Activated T-helper 17 cell treated with anti-CD3 and anti-CD28 coated beads, Interleukin-2, amount 50 U/mL, for 72 hours (primary cell): Measurements from ENCODE around the gene DHRS7C. TPM values are rescaled to one million over a fixed set of nuclear protein-coding genes. Genes with fewer than 3 reads are reported as not detected.

Experiments used
- ATAC-seq: fragments of 150-1000 bp; cut with Tn5 transposase; replicated peaks from 2 replicates; pipeline ENCODE4 v1.10.0; 2021; ENCODE audit warnings: mild to moderate bottlenecking, moderate library complexity
- H3K27ac Mint-ChIP-seq: one replicate; pipeline ENCODE4 v1.8.0; 2022; ENCODE audit warnings: mixed read lengths
- H3K27me3 Mint-ChIP-seq: one replicate; pipeline ENCODE4 v1.8.0; 2022; ENCODE audit warnings: mixed read lengths
- H3K36me3 Mint-ChIP-seq: one replicate; pipeline ENCODE4 v1.8.0; 2022; ENCODE audit warnings: low read depth, mild to moderate bottlenecking, mixed read lengths
- H3K4me1 Mint-ChIP-seq: one replicate; pipeline ENCODE4 v1.8.0; 2022; ENCODE audit warnings: mixed read lengths
- H3K4me3 Mint-ChIP-seq: one replicate; pipeline ENCODE4 v1.8.0; 2022; ENCODE audit warnings: mild to moderate bottlenecking, mixed read lengths
- H3K9me3 Mint-ChIP-seq: one replicate; pipeline ENCODE4 v1.8.0; 2022; ENCODE audit warnings: mixed read lengths
- total RNA-seq, 2 donors: library from RNA; stranded (reverse); gene quantifications; one replicate each; pipeline ENCODE4 v1.2.3, GENCODE V29; 2022

The DHRS7C gene
- not detected for total RNA-seq

DNA sequence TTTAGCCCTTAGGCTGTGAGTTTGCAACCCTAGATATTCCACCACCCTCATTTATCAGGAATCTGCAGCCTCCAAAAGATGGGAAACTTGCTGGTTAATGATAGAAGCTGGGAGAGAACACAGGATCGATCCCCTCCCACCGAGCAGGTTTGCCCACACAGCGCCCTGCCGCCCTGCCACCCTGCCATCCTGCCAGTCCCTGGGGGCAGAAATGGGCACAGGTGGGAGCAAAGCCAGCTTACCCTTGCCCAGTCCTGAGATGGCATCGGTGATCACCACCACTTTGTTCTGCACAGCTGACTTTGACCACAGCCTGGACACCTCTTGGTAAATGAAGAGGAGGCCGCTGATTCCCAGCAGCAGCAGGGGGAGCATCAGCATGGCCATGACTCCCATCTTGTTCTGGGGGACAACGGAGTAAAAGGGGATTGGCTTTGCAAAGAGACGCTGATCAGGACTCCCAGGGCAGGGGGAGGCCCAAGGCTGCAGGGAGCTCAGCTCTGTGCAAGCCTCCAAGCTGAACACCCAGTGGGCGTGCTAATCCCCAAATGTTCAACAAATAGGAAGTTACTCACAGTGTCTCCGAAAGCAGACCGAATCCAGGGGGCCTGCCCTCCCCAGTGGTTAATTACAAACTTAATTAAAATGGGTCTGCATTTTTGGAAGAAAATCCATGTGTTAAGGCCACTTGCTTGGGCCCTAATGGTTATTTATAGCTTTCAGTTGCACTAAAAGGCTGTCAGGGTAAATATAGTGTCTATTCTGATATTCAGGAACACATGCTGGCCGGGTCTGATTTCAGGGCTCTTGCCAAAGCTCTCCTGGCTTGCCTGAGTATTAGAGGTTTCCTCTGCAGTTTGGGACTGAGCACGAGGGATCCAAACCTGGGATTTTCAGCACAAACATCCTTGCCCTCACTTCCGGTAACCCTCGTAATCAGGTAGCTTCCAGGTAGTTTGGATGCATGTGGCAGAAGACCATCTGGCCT is at the start of gene DHRS7C:
DHRS7C (minus strand) TSS at position 704 of the 988 bp plus-strand sequence; CDS start at position 396, 308 bp downstream.
- H3K9me3 Mint-ChIP-seq: no peaks in the 10 kb centered on the region
- H3K4me1 Mint-ChIP-seq: no peaks in the 10 kb centered on the region
- no peaks in the 10 kb centered on the region for H3K36me3 Mint-ChIP-seq
- ATAC-seq: no peak
- no peak within 1 kb of the TSS for H3K27ac Mint-ChIP-seq
- H3K27me3 Mint-ChIP-seq: peaks cover 8% of the 10 kb centered on the region
- H3K4me3 Mint-ChIP-seq: no peak within 1 kb of the TSS

GRCh38 chr17:9839433-9839832 is 48.0 kb upstream of the DHRS7C start:
- H3K27ac Mint-ChIP-seq: no peak overlapping the region
- H3K4me1 Mint-ChIP-seq: no peaks in the 10 kb centered on the region
- H3K27me3 Mint-ChIP-seq: peaks cover 28% of the 10 kb centered on the region
- H3K4me3 Mint-ChIP-seq: no peak overlapping the region
- H3K36me3 Mint-ChIP-seq: no peaks in the 10 kb centered on the region
- H3K9me3 Mint-ChIP-seq: no peaks in the 10 kb centered on the region
- no peak for ATAC-seq

DNA sequence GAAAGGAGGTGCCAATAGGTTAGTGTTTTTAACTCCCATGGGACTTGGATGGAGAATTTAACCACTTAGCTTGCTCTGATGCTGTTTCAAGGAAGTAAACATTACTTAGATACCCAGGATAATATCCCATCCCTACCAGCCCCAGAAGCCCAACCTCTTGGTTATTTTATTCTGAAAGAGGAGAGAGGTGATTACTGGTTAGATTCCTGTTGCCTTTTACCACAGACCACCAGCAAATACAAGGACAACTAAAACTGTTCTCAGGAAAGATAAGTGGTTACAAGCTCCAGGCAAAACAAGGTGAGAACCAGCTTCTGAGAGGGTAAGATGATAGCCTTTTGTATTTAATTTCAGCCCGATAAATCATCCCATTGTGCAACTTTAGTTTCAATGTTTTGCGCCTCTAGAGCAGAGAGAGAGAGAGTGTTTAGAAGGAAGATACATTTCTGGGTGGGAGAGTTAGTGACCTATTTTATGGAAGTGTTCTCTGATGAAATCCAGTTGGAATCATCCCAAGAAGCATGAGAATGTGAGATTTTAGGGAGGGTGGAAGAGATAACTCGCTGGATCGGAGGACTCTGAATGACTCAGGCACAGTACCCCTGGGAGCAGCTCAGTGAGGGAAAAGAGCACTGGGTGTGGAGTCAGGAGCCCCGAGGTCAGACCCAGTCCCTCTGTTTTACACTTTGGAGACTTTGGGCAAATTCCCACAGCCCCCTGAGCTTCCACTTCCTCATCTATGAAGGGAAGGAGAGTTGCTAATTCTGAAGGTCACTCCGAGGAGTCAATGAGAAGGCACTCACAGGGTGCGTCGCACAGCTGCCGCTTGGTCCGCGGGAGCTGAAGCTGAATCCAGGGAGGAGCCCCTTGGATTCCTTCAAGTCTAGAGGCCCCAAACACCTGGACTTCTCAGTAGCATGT is 46.4 kb upstream of the DHRS7C start:
- H3K27ac Mint-ChIP-seq: no peak overlapping the region
- peaks cover 19% of the 10 kb centered on the region for H3K27me3 Mint-ChIP-seq
- no peak for ATAC-seq
- no peaks in the 10 kb centered on the region for H3K4me1 Mint-ChIP-seq
- H3K9me3 Mint-ChIP-seq: no peaks in the 10 kb centered on the region
- no peaks in the 10 kb centered on the region for H3K36me3 Mint-ChIP-seq
- no peak overlapping the region for H3K4me3 Mint-ChIP-seq

- H3K27me3 Mint-ChIP-seq: peaks cover 13% of the 10 kb centered on the region
These were observed 42.5 kb upstream of the DHRS7C start for GRCh38 chr17:9833922-9834321.

GRCh38 chr17:9830711-9831110 is 39.3 kb upstream of the DHRS7C start:
- Mint-ChIP-seq H3K27me3 (peaks cover 9% of the 10 kb centered on the region), H3K36me3 (no peaks in the 10 kb centered on the region), H3K4me1 (no peaks in the 10 kb centered on the region), H3K9me3 (no peaks in the 10 kb centered on the region), H3K27ac (no peak overlapping the region), H3K4me3 (no peak overlapping the region)
- no peak for ATAC-seq

More at GRCh38 chr17:9833922-9834321, 42.5 kb upstream of the DHRS7C start:
- H3K4me1 Mint-ChIP-seq: no peaks in the 10 kb centered on the region
- no peaks in the 10 kb centered on the region for H3K9me3 Mint-ChIP-seq
- H3K4me3 Mint-ChIP-seq: no peak overlapping the region
- ATAC-seq: no peak
- no peak overlapping the region for H3K27ac Mint-ChIP-seq
- no peaks in the 10 kb centered on the region for H3K36me3 Mint-ChIP-seq

- no peak for ATAC-seq
- Mint-ChIP-seq H3K36me3 (no peaks in the 10 kb centered on the region), H3K4me3 (no peak overlapping the region), H3K27ac (no peak overlapping the region), H3K9me3 (no peaks in the 10 kb centered on the region), H3K27me3 (peaks cover 6% of the 10 kb centered on the region), H3K4me1 (no peaks in the 10 kb centered on the region)
These were observed 38.0 kb upstream of the DHRS7C start for GRCh38 chr17:9829343-9829742.

DNA sequence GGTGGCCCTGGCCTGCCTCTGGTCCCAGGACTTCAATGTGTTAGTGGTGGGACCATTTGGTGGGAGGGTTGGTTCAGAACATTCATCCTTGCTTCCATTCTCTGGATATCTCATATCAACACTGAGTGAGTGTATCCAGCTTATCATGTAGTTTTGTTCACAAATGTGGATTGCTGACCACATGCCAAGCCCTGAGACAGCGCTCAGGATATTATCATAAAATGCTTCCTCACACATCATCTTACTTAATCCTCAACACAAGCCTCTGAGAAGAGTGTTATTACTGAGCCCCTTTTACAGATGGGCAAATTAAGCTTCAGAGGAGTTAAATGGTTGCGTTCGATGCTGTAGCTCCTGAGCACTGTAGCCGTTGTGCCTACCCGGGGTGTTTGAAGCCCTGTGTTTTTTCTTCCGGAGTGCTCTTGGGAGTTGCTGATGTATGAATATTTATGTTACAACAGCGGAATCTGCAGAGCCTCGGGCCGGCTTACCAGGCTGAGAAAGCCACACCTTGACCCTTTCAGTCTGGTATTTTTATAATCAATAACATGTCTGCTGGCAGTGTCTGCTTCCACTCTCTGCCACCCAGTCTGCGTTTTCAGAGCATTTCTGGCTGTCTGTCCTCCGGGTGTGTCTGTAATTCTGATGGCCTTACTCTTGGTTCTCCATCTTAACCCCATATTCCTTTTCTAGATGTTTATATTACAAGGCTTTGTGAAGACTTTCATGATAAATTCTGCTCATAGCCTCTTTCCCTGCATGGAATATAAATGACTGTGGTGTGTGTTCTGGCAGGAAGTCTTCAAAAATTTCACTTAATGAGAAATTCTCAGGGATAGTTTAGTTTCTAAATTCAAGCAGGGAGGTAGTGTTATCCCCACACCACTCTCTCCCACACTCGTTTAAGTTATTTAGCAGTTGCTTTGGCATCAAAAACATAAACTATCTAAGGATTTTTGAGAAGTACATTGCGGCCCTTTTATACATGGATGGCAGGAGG is 37.2 kb upstream of the DHRS7C start:
- no peak for ATAC-seq
- no peak overlapping the region for H3K27ac Mint-ChIP-seq
- no peaks in the 10 kb centered on the region for H3K4me1 Mint-ChIP-seq
- H3K4me3 Mint-ChIP-seq: no peak overlapping the region
- no peaks in the 10 kb centered on the region for H3K36me3 Mint-ChIP-seq
- no peaks in the 10 kb centered on the region for H3K9me3 Mint-ChIP-seq
- H3K27me3 Mint-ChIP-seq: peaks cover 6% of the 10 kb centered on the region

DNA sequence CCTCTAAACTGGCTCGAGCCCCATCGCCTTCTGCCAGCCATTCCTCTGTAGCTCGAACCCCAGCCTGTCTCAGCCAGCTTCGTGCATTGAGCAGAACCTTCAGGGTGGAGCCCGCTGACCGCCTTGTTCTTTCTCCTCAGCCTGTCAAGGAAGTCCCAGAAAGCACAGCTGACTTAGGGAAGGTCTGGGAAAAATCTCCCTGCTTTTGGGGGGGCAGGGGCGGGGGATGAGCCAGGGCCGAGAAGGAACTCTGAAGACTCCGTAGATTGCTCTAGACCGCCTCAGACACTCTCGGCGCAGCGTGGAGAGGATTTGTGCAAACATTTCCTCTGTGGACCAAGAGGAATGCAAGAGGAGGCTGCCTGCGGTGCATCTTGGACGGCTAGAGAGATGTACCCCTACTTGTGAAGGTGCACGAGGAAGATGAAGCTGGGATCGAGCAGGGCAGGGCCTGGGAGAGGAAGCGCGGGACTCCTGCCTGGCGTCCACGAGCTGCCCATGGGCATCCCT is 34.3 kb upstream of the DHRS7C start, which contains the start of gene GLP2R:
GLP2R (plus strand) TSS at position 284 of the 510 bp plus-strand sequence; CDS start at position 424, 140 bp downstream.
- no peak for ATAC-seq
- no peaks in the 10 kb centered on the region for H3K9me3 Mint-ChIP-seq
- H3K36me3 Mint-ChIP-seq: no peaks in the 10 kb centered on the region
- H3K4me1 Mint-ChIP-seq: no peaks in the 10 kb centered on the region
- H3K27me3 Mint-ChIP-seq: peaks cover 10% of the 10 kb centered on the region
- no peak within 1 kb of the TSS for H3K4me3 Mint-ChIP-seq
- H3K27ac Mint-ChIP-seq: no peak within 1 kb of the TSS

- Mint-ChIP-seq H3K36me3 (no peaks in the 10 kb centered on the region), H3K4me1 (no peaks in the 10 kb centered on the region), H3K27me3 (peaks cover 10% of the 10 kb centered on the region), H3K9me3 (no peaks in the 10 kb centered on the region), H3K27ac (no peak overlapping the region), H3K4me3 (no peak overlapping the region)
- ATAC-seq: no peak
These were observed 33.5 kb upstream of the DHRS7C start for GRCh38 chr17:9824797-9825338.

- Mint-ChIP-seq H3K27ac (no peak overlapping the region), H3K27me3 (peaks cover 10% of the 10 kb centered on the region), H3K4me1 (no peaks in the 10 kb centered on the region), H3K36me3 (no peaks in the 10 kb centered on the region), H3K9me3 (no peaks in the 10 kb centered on the region), H3K4me3 (no peak overlapping the region)
- ATAC-seq: no peak
These were observed 32.7 kb upstream of the DHRS7C start for GRCh38 chr17:9824094-9824493.

DNA sequence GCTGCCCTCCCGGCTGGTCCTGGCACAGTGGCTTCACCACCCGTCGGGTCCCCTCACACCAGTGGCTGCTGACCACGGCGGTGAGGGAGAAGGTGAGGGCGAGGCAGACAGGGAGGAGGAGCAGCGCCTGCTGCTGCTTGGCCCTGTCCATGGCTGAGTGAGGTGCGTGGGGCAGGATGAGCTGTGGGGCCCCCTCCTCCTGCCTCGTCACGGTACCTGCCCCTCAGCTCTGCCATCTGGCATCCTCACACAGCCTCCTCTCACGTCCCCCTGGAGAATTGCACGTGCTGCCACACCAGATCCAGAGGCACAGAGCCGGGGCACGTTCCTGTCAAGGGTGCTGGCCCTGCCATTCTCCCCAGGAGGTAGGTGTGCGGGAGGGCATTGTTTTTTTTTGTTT is 30.5 kb upstream of the DHRS7C start, which contains the start of gene GSG1L2:
GSG1L2 (minus strand) TSS at position 159 of the 400 bp plus-strand sequence; CDS start at position 151, 8 bp downstream.
- Mint-ChIP-seq H3K4me1 (no peaks in the 10 kb centered on the region), H3K27ac (no peak within 1 kb of the TSS), H3K27me3 (peaks cover 7% of the 10 kb centered on the region)

DNA sequence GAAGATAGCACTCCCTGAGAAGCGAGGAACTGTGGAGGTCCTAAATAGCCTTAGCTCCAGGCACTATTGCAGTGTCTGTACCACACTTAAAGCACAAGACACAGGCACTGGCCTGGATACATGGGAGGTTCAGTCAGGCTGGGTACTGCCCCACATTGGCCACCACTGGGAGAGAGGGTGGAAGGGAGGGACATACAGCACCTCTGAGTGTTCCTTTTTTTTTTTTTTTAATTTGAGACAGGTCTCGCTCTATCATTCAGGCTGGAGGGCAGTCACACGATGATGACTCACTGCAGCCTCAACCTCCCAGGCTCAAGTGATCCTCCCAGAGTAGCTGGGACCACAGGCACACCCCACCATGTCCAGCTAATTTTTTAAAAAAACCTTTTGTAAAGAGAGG is 29.1 kb upstream of the DHRS7C start:
- ATAC-seq: no peak
- H3K4me1 Mint-ChIP-seq: no peaks in the 10 kb centered on the region
- H3K27ac Mint-ChIP-seq: no peak overlapping the region
- H3K36me3 Mint-ChIP-seq: no peaks in the 10 kb centered on the region
- H3K27me3 Mint-ChIP-seq: peaks cover 9% of the 10 kb centered on the region
- H3K4me3 Mint-ChIP-seq: no peak overlapping the region
- peaks cover 4% of the 10 kb centered on the region for H3K9me3 Mint-ChIP-seq

More for the DNA sequence above, 30.5 kb upstream of the DHRS7C start, which contains the start of gene GSG1L2:
- no peak for ATAC-seq
- no peak within 1 kb of the TSS for H3K4me3 Mint-ChIP-seq
- H3K36me3 Mint-ChIP-seq: no peaks in the 10 kb centered on the region
- no peaks in the 10 kb centered on the region for H3K9me3 Mint-ChIP-seq

- Mint-ChIP-seq H3K36me3 (no peaks in the 10 kb centered on the region), H3K4me1 (no peaks in the 10 kb centered on the region), H3K27ac (no peak overlapping the region), H3K9me3 (peaks cover 4% of the 10 kb centered on the region), H3K4me3 (no peak overlapping the region), H3K27me3 (peaks cover 9% of the 10 kb centered on the region)
- no peak for ATAC-seq
These were observed 27.4 kb upstream of the DHRS7C start for GRCh38 chr17:9818760-9819159.
